Stomach (tissue), 4 donors: Measurements from ENCODE around the gene LRMDA.

Experiments
- POLR2AphosphoS5 ChIP-seq, 3 donors: sonication (generic); formaldehyde crosslinking; IDR thresholded peaks; one replicate each; pipeline ENCODE4 v1.6.1; 2016; ENCODE audit warnings: antibody characterized with exemption in 3 of 3
- TF ChIP-seq, protein P1 (sequence below), 7 experiments: fragments of 450-650 bp in 4 of 7; fragments of 200-600 bp in 3 of 7; sonication (generic) in 3 of 7; IDR thresholded peaks; one replicate each; pipeline ENCODE4 v1.5.1; 2016 to 2019; ENCODE audit warnings: antibody characterized with exemption in 7 of 7, control low read depth in 2 of 7, mild to moderate bottlenecking in 1 of 7

DNA sequence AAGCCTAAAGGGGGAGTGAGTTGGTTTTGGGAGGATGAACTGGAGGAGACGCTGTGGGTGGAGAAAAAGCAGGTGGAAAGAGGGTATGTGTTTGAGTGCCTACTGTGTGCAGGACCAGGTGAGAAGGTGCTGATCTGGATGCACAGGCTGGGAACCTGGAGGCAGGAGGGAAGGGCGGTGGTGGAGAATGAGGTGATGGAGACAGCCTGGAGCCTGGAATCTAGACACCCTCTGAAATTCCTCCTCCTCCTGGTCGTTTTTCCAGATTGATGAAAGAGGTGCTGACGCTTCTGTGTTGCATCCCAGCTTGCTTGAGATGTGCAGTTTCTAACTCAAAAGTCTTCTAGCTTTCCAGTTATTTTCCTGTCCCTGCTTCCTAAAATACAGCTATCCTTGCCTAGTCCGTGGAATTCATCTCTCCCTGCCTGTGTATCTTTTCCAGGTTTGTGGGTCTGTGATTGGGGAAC is 67.5 kb downstream of the LRMDA start:
- TF ChIP-seq, protein P1, sequence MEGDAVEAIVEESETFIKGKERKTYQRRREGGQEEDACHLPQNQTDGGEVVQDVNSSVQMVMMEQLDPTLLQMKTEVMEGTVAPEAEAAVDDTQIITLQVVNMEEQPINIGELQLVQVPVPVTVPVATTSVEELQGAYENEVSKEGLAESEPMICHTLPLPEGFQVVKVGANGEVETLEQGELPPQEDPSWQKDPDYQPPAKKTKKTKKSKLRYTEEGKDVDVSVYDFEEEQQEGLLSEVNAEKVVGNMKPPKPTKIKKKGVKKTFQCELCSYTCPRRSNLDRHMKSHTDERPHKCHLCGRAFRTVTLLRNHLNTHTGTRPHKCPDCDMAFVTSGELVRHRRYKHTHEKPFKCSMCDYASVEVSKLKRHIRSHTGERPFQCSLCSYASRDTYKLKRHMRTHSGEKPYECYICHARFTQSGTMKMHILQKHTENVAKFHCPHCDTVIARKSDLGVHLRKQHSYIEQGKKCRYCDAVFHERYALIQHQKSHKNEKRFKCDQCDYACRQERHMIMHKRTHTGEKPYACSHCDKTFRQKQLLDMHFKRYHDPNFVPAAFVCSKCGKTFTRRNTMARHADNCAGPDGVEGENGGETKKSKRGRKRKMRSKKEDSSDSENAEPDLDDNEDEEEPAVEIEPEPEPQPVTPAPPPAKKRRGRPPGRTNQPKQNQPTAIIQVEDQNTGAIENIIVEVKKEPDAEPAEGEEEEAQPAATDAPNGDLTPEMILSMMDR (IDR thresholded peaks at IDR 0.05): no peak
- TF ChIP-seq POLR2AphosphoS5 (IDR thresholded peaks at IDR 0.05): no peak
